KBM-7 (cell line): ENCODE results near the gene CCDC148.
A peak's percentile ranks its signal among the peaks of the same experiment; 100 is the strongest.
"Not testable (repeated sequence)": the region's sequence is repeated elsewhere in the genome, so short reads cannot be mapped to it uniquely, and the experiment has no call there.

Experiments
- DNase-seq: peaks from one replicate; pipeline ENCODE4 v3.0.0-alpha.2; 2015
- in situ Hi-C: fragments of 300-500 bp; cut with MboI; formaldehyde crosslinking; loops from 2 replicates; pipeline ENCODE4 v1.14.3; 2020; ENCODE audit warnings: low sequenced_read_pairs, low pct_unique_long_range_greater_than_20kb, mixed read lengths

The CCDC148 gene

GRCh38 chr2:158457826-158458616 is 1.5 kb upstream of the CCDC148 start:
- DNase-seq: peak; percentile 82

GRCh38 chr2:158457092-158457825 is 706 bp upstream of the CCDC148 start:
- peak; percentile 72 for DNase-seq

More at GRCh38 chr2:158457826-158458616, 1.5 kb upstream of the CCDC148 start:
- in situ Hi-C loops: loop anchor here (25.0 kb wide), 1 partner anchor 421 kb away; no protein-coding TSS in a partner anchor

GRCh38 chr2:158443606-158444005 is 12.9 kb downstream of the CCDC148 start:
- in situ Hi-C loops: no loop called here
- no peak for DNase-seq

More at GRCh38 chr2:158457092-158457825, 706 bp upstream of the CCDC148 start:
- in situ Hi-C loops: loop anchor here (25.0 kb wide), 1 partner anchor 420 kb away; no protein-coding TSS in a partner anchor

GRCh38 chr2:158439062-158439461 is 17.5 kb downstream of the CCDC148 start:
- DNase-seq, in situ Hi-C loops: not testable (repeated sequence)

- DNase-seq, in situ Hi-C loops: not testable (repeated sequence)
Observed at GRCh38 chr2:158433716-158434115, 22.8 kb downstream of the CCDC148 start.

GRCh38 chr2:158432117-158432516 is 24.4 kb downstream of the CCDC148 start:
- DNase-seq: no peak
- in situ Hi-C loops: no loop called here

- no peak for DNase-seq
- in situ Hi-C loops: no loop called here
Observed at GRCh38 chr2:158414538-158414937, 42.0 kb downstream of the CCDC148 start.

GRCh38 chr2:158413581-158413980 is 43.0 kb downstream of the CCDC148 start:
- DNase-seq: no peak
- in situ Hi-C loops: no loop called here

- no peak for DNase-seq
Observed at GRCh38 chr2:158412206-158412605, 44.3 kb downstream of the CCDC148 start.

GRCh38 chr2:158411748-158412147 is 44.8 kb downstream of the CCDC148 start:
- in situ Hi-C loops: no loop called here
- no peak for DNase-seq

More at GRCh38 chr2:158412206-158412605, 44.3 kb downstream of the CCDC148 start:
- in situ Hi-C loops: no loop called here

- in situ Hi-C loops: no loop called here
- no peak for DNase-seq
Observed at GRCh38 chr2:158410132-158410531, 46.4 kb downstream of the CCDC148 start.

- in situ Hi-C loops: no loop called here
Observed at GRCh38 chr2:158407031-158407430, 49.5 kb downstream of the CCDC148 start.

GRCh38 chr2:158405341-158405740 is 51.2 kb downstream of the CCDC148 start:
- in situ Hi-C loops: no loop called here
- no peak for DNase-seq

More at GRCh38 chr2:158407031-158407430, 49.5 kb downstream of the CCDC148 start:
- DNase-seq: no peak

- in situ Hi-C loops: no loop called here
- DNase-seq: no peak
Observed at GRCh38 chr2:158403237-158403636, 53.3 kb downstream of the CCDC148 start.

GRCh38 chr2:158402665-158403064 is 53.9 kb downstream of the CCDC148 start:
- in situ Hi-C loops: no loop called here
- DNase-seq: no peak

GRCh38 chr2:158395166-158395565 is 61.4 kb downstream of the CCDC148 start:
- no peak for DNase-seq
- in situ Hi-C loops: no loop called here

GRCh38 chr2:158394453-158394852 is 62.1 kb downstream of the CCDC148 start:
- DNase-seq: no peak
- in situ Hi-C loops: no loop called here

- in situ Hi-C loops: no loop called here
- no peak for DNase-seq
Observed at GRCh38 chr2:158393886-158394285, 62.7 kb downstream of the CCDC148 start.

- in situ Hi-C loops: no loop called here
- no peak for DNase-seq
Observed at GRCh38 chr2:158392687-158393086, 63.9 kb downstream of the CCDC148 start.

GRCh38 chr2:158391876-158392275 is 64.7 kb downstream of the CCDC148 start:
- in situ Hi-C loops: no loop called here
- DNase-seq: no peak
